GM12892 (cell line): ENCODE measurements around the gene STK10.

Experiments
- POLR2A ChIP-seq: IDR thresholded peaks from 2 replicates; pipeline ENCODE4 v1.6.1; 2011; ENCODE audit warnings: low read depth, low read length, control low read depth
- POLR2AphosphoS5 ChIP-seq: IDR thresholded peaks from 2 replicates; pipeline ENCODE4 v1.6.1; 2011; ENCODE audit warnings: low read depth, low read length, control low read depth
- TAF1 ChIP-seq: IDR thresholded peaks from 2 replicates; pipeline ENCODE4 v1.6.1; 2011; ENCODE audit warnings: low read depth, mild to moderate bottlenecking, control low read depth, low read length, borderline replicate concordance

DNA sequence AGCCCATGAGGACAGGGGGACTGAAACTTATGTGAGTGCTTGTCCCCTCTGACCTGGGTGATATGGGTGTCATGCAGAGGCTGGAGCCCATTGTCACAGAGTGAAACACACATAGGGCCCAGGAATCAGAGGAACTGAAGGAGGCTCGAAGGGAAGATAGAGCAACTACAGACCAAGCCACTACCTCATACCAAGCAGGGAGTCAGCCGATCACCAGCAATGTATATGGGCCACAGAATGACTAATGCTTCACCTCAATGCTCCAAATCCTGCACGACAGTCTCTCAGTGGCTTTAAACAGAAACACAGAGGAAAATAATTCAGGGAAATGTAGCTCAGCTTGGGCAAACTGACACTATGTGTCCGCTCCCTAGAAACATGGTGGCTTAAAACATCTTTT lies 172.7 kb downstream of the STK10 start:
- TF ChIP-seq POLR2AphosphoS5 = no peak
- no peak for TF ChIP-seq TAF1
- no peak for TF ChIP-seq POLR2A
